Right lobe of liver (tissue), 4 donors: ENCODE measurements around the gene ZNF41.

Experiments used
- POLR2A ChIP-seq: fragments of 450-650 bp; IDR thresholded peaks from one replicate; pipeline ENCODE4 v1.6.1; 2017; ENCODE audit warnings: antibody characterized with exemption, mild to moderate bottlenecking
- TF ChIP-seq, protein P1 (sequence below), 4 donors: fragments of 200-600 bp in 3 of 4; fragments of 450-650 bp in 1 of 4; IDR thresholded peaks; one replicate each; pipeline versions ENCODE4 v1.5.1 to v1.8.0; 2016 to 2022; ENCODE audit warnings: antibody characterized with exemption in 4 of 4, mild to moderate bottlenecking in 2 of 4
- donor health status: DM: no; HTN: no; CAD: no.
- donor health status: DM: no; HTN: no; CAD: no.
- donor health status: DM: no; HTN: yes; CAD: no.

DNA sequence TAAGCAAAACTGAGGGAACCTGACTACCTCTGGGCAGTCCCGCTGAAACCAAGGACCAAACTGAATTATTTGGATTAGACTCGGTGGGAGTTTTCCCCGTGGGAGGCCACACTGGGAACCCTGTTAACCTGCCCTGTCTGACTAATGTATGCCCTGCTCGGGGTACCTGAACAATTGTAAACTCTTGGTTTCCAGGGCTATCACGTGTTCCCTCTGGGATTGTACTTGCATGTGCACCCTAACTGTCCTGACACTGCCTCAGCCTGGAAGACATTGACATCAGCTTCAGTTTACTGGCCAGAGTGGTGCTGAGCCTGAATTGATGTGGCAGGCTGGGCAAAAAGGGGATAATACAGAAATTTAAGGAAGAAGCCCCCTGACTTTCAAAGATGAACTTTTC is 20.1 kb upstream of the ZNF41 start:
- TF ChIP-seq POLR2A, result no peak
- TF ChIP-seq, protein P1, sequence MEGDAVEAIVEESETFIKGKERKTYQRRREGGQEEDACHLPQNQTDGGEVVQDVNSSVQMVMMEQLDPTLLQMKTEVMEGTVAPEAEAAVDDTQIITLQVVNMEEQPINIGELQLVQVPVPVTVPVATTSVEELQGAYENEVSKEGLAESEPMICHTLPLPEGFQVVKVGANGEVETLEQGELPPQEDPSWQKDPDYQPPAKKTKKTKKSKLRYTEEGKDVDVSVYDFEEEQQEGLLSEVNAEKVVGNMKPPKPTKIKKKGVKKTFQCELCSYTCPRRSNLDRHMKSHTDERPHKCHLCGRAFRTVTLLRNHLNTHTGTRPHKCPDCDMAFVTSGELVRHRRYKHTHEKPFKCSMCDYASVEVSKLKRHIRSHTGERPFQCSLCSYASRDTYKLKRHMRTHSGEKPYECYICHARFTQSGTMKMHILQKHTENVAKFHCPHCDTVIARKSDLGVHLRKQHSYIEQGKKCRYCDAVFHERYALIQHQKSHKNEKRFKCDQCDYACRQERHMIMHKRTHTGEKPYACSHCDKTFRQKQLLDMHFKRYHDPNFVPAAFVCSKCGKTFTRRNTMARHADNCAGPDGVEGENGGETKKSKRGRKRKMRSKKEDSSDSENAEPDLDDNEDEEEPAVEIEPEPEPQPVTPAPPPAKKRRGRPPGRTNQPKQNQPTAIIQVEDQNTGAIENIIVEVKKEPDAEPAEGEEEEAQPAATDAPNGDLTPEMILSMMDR (IDR thresholded peaks at IDR 0.05), result no peak
